GM12874 (cell line): ENCODE results near the gene SHFL.

Source experiments
- CTCF ChIP-seq: IDR thresholded peaks from 2 replicates; pipeline ENCODE4 v1.5.1; 2011; ENCODE audit warnings: low read depth, mild to moderate bottlenecking, control low read depth, low read length, moderate library complexity; ENCODE audit not compliant: insufficient read depth

The SHFL gene

GRCh38 chr19:10095948-10096614 is 10.0 kb downstream of the SHFL start:
- no peak for TF ChIP-seq CTCF

GRCh38 chr19:10096615-10096963 is 10.5 kb downstream of the SHFL start:
- no peak for TF ChIP-seq CTCF

GRCh38 chr19:10100163-10100785 is 14.2 kb downstream of the SHFL start:
- no peak for TF ChIP-seq CTCF

GRCh38 chr19:10102787-10103236 is 16.7 kb downstream of the SHFL start:
- TF ChIP-seq CTCF, result no peak

GRCh38 chr19:10104130-10104513 is 18.0 kb downstream of the SHFL start:
- no peak for TF ChIP-seq CTCF

- TF ChIP-seq CTCF, result no peak
Measured at GRCh38 chr19:10104665-10105508, 18.8 kb downstream of the SHFL start.

GRCh38 chr19:10105509-10106099 is 19.5 kb downstream of the SHFL start:
- TF ChIP-seq CTCF, result no peak
